HepG2 (cell line): ENCODE results near the gene NCOR2. TPM values are rescaled to one million over a fixed set of nuclear protein-coding genes. Genes with fewer than 3 reads are reported as not detected.

ENCODE experiments used
- AGO1 ChIP-seq: fragments of 200-400 bp; formaldehyde crosslinking; IDR thresholded peaks from 2 replicates; pipeline ENCODE4 v1.6.1; 2017; ENCODE audit warnings: mild to moderate bottlenecking, low read depth, low read length, moderate library complexity; ENCODE audit not compliant: poor library complexity, severe bottlenecking
- ELF3 ChIP-seq: IDR thresholded peaks from 2 replicates; pipeline ENCODE4 v1.6.1; 2016; ENCODE audit warnings: missing genetic modification reagents, missing compliant biosample characterization
- FOXA3 ChIP-seq: IDR thresholded peaks from 2 replicates; pipeline ENCODE4 v1.6.1; 2016; ENCODE audit warnings: missing genetic modification reagents, missing compliant biosample characterization
- HES4 ChIP-seq: sonication (generic); formaldehyde crosslinking; IDR thresholded peaks from 2 replicates; pipeline ENCODE4 v1.9.0; 2021; ENCODE audit warnings: mild to moderate bottlenecking, missing genetic modification reagents, borderline replicate concordance
- MTA1 ChIP-seq: sonication (generic); formaldehyde crosslinking; IDR thresholded peaks from 2 replicates; pipeline ENCODE4 v1.4.0; 2020; ENCODE audit warnings: missing genetic modification reagents, mild to moderate bottlenecking, borderline replicate concordance
- RCOR2 ChIP-seq: IDR thresholded peaks from 2 replicates; pipeline ENCODE4 v1.6.1; 2016; ENCODE audit warnings: missing biosample characterization, missing genetic modification reagents
- RFX3 ChIP-seq: IDR thresholded peaks from 2 replicates; pipeline ENCODE4 v1.6.1; 2016; ENCODE audit warnings: missing biosample characterization, missing genetic modification reagents
- SIN3B ChIP-seq: fragments of 150-350 bp; IDR thresholded peaks from 2 replicates; pipeline ENCODE4 v1.6.1; 2014; ENCODE audit warnings: low read length
- SMC3 ChIP-seq: IDR thresholded peaks from 2 replicates; pipeline ENCODE4 v1.6.1; 2011; ENCODE audit warnings: low read length, improper control_type of control experiment
- ZBTB7B ChIP-seq: sonication (generic); formaldehyde crosslinking; IDR thresholded peaks from 2 replicates; pipeline ENCODE4 v1.4.0; 2020; ENCODE audit warnings: missing genetic modification reagents
- ZFP36L1 ChIP-seq: sonication (generic); formaldehyde crosslinking; IDR thresholded peaks from 2 replicates; pipeline ENCODE4 v1.8.0; 2022; ENCODE audit warnings: mild to moderate bottlenecking, missing genetic modification reagents, moderate library complexity
- ZFP62 ChIP-seq: sonication (generic); formaldehyde crosslinking; IDR thresholded peaks from 2 replicates; pipeline ENCODE4 v1.4.0; 2020; ENCODE audit warnings: missing genetic modification reagents
- ZNF20 ChIP-seq: sonication (generic); formaldehyde crosslinking; IDR thresholded peaks from 2 replicates; pipeline ENCODE4 v1.4.0; 2020; ENCODE audit warnings: mild to moderate bottlenecking, moderate library complexity, missing genetic modification reagents
- ZNF253 ChIP-seq: sonication (generic); formaldehyde crosslinking; IDR thresholded peaks from 2 replicates; pipeline ENCODE4 v1.8.0; 2022; ENCODE audit warnings: mild to moderate bottlenecking, missing genetic modification reagents, borderline replicate concordance
- ZNF282 ChIP-seq: fragments of 450-650 bp; IDR thresholded peaks from 2 replicates; pipeline ENCODE4 v1.6.1; 2018; ENCODE audit not compliant: partially characterized antibody
- ZNF333 ChIP-seq: sonication (generic); formaldehyde crosslinking; IDR thresholded peaks from 2 replicates; pipeline ENCODE4 v1.4.0; 2020; ENCODE audit warnings: mild to moderate bottlenecking, missing genetic modification reagents, borderline replicate concordance
- ZNF335 ChIP-seq: sonication (generic); formaldehyde crosslinking; IDR thresholded peaks from 2 replicates; pipeline ENCODE4 v1.4.0; 2020; ENCODE audit warnings: missing genetic modification reagents
- ZNF367 ChIP-seq: sonication (generic); formaldehyde crosslinking; IDR thresholded peaks from 2 replicates; pipeline ENCODE4 v1.4.0; 2020; ENCODE audit warnings: missing genetic modification reagents, borderline replicate concordance
- ZNF619 ChIP-seq: sonication (generic); formaldehyde crosslinking; IDR thresholded peaks from 2 replicates; pipeline ENCODE4 v1.4.0; 2020; ENCODE audit warnings: mild to moderate bottlenecking, missing genetic modification reagents
- ZSCAN20 ChIP-seq: sonication (generic); formaldehyde crosslinking; IDR thresholded peaks from 2 replicates; pipeline ENCODE4 v1.4.0; 2020; ENCODE audit warnings: missing genetic modification reagents, mild to moderate bottlenecking, borderline replicate concordance
- ZSCAN9 ChIP-seq: IDR thresholded peaks from 2 replicates; pipeline ENCODE4 v1.6.1; 2016; ENCODE audit warnings: borderline replicate concordance
- polyA plus RNA-seq, 8 experiments: library from polyadenylated mRNA; depleted of rRNA in 3 of 8; stranded (reverse) in 7 of 8; unstranded in 1 of 8; fragments of >200 nt; fragmentation: Illumina TruSeq in 4 of 8; extraction: Trizol in 4 of 8; gene quantifications; 2 replicates each; pipeline versions ENCODE4 v1.2.1 to v1.2.3, GENCODE V29; 2011 to 2016; ENCODE audit warnings: low read depth in 4 of 8, missing spikeins in 1 of 8, mixed read lengths in 1 of 8; ENCODE audit not compliant: insufficient read depth in 1 of 8
- total RNA-seq, 5 experiments: library from RNA; depleted of rRNA; stranded (reverse); fragments of >200 nt; fragmentation: Illumina TruSeq; extraction: Trizol; gene quantifications; 2 replicates each; pipeline ENCODE4 v1.2.3, GENCODE V29; 2016; ENCODE audit warnings: low read depth in 1 of 5
- TF ChIP-seq, protein P1 (sequence below): sonication (generic); formaldehyde crosslinking; IDR thresholded peaks from 2 replicates; pipeline ENCODE4 v1.4.0; 2020; ENCODE audit warnings: missing genetic modification reagents, borderline replicate concordance
- TF ChIP-seq, protein P2 (sequence below): sonication (generic); formaldehyde crosslinking; IDR thresholded peaks from 2 replicates; pipeline ENCODE4 v1.8.1; 2023; ENCODE audit warnings: mild to moderate bottlenecking, missing genetic modification reagents
- TF ChIP-seq, protein P3 (sequence below): sonication (generic); formaldehyde crosslinking; IDR thresholded peaks from 2 replicates; pipeline ENCODE4 v1.5.0; 2020; ENCODE audit warnings: missing genetic modification reagents
- TF ChIP-seq, protein P4 (sequence below): sonication (generic); formaldehyde crosslinking; IDR thresholded peaks from 2 replicates; pipeline ENCODE4 v1.4.0; 2020; ENCODE audit warnings: missing genetic modification reagents
- TF ChIP-seq, protein P5 (sequence below): sonication (generic); formaldehyde crosslinking; IDR thresholded peaks from 2 replicates; pipeline ENCODE4 v1.8.0; 2022; ENCODE audit warnings: missing genetic modification reagents, low read depth, mild to moderate bottlenecking, borderline replicate concordance

Gene NCOR2
- total and polyA plus RNA-seq, 2 of the 13 experiments (the other 11 are each of a cell fraction or from before 2014, with no cell fraction given), result 4.5 to 5.7 TPM

DNA sequence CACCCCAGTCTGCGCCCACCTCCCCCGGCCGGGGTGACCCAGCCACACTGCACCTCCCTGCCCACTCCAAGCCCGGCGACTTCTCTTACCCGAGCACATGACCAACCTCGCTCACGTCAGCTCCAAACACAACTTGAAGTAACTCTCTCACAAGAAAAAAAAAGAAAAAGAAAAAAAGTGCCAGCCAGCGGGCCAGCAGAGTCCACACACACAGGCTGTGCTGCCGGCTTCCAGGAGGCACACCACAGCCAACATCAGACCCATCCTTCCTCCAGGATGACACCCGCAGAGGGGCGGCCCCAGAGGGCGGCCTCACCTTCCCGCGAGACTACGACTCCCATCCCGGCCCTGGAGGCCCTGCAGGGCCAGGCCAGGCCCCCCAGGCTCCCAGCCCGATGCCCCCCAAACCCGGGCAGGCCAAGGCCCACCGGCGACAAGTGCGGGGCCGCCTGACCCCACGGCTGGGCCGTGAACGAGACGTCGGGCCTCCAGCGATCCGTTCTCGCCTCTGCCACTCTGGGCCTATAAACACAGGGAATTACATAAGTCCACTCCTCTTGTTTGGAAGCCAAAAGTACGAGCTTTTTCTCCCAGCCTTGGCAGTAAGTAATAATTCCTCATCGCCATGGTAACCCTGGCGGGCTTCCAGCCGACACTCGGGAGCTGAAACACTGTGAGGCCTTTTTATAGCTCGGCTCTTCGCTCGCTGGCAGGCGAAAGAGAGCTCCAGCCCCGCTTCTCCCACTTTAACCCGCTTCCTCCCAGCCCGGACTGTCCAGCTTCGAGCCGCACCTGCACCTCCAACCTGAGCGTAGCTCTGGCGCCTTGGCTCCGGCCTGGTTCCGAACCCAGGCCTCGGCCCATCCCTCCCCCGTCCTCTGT lies 49.1 kb downstream of the NCOR2 start (continued):
- TF ChIP-seq, protein P1, sequence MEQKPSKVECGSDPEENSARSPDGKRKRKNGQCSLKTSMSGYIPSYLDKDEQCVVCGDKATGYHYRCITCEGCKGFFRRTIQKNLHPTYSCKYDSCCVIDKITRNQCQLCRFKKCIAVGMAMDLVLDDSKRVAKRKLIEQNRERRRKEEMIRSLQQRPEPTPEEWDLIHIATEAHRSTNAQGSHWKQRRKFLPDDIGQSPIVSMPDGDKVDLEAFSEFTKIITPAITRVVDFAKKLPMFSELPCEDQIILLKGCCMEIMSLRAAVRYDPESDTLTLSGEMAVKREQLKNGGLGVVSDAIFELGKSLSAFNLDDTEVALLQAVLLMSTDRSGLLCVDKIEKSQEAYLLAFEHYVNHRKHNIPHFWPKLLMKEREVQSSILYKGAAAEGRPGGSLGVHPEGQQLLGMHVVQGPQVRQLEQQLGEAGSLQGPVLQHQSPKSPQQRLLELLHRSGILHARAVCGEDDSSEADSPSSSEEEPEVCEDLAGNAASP (CRISPR knock-in tag), result no peak
- TF ChIP-seq RCOR2 (CRISPR knock-in tag) (0 out of 2 replicates have a peak, but pooled peaks have one; percentile 31), ZSCAN9 (CRISPR knock-in tag) (peak; percentile 41; the same call in 1 of the 2 replicates), ZBTB7B (CRISPR knock-in tag) (peak; percentile 83), ELF3 (CRISPR knock-in tag) (0 out of 2 replicates have a peak, but pooled peaks have one; percentile 12), ZFP36L1 (CRISPR knock-in tag) (no peak), ZNF20 (CRISPR knock-in tag) (no peak), ZNF282 (no peak), RFX3 (CRISPR knock-in tag) (peak; percentile 82), ZNF367 (CRISPR knock-in tag) (peak; percentile 84), HES4 (CRISPR knock-in tag) (no peak), ZSCAN20 (CRISPR knock-in tag) (peak; percentile 68), ZNF253 (CRISPR knock-in tag) (no peak), AGO1 (peak; percentile 33), MTA1 (CRISPR knock-in tag) (peak; percentile 56; the same call in 1 of the 2 replicates), FOXA3 (CRISPR knock-in tag) (no peak), ZNF619 (CRISPR knock-in tag) (no peak), ZNF335 (CRISPR knock-in tag) (0 out of 2 replicates have a peak, but pooled peaks have one; percentile 26), SIN3B (no peak), ZFP62 (CRISPR knock-in tag) (no peak), ZNF333 (CRISPR knock-in tag) (no peak), SMC3 (no peak)
- TF ChIP-seq, protein P2, sequence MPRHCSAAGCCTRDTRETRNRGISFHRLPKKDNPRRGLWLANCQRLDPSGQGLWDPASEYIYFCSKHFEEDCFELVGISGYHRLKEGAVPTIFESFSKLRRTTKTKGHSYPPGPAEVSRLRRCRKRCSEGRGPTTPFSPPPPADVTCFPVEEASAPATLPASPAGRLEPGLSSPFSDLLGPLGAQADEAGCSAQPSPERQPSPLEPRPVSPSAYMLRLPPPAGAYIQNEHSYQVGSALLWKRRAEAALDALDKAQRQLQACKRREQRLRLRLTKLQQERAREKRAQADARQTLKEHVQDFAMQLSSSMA (CRISPR knock-in tag), result 0 out of 2 replicates have a peak, but pooled peaks have one; percentile 44
- TF ChIP-seq, protein P3, sequence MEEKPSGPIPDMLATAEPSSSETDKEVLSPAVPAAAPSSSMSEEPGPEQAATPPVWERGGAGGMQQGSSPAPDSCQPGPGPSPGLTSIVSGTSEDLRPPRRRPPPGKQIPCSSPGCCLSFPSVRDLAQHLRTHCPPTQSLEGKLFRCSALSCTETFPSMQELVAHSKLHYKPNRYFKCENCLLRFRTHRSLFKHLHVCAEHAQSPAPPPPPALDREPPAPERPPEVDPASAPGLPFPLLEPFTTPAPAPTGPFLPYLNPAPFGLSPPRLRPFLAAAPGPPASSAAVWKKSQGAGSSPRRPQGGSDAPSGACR (CRISPR knock-in tag), result peak; percentile 68
- TF ChIP-seq, protein P4, sequence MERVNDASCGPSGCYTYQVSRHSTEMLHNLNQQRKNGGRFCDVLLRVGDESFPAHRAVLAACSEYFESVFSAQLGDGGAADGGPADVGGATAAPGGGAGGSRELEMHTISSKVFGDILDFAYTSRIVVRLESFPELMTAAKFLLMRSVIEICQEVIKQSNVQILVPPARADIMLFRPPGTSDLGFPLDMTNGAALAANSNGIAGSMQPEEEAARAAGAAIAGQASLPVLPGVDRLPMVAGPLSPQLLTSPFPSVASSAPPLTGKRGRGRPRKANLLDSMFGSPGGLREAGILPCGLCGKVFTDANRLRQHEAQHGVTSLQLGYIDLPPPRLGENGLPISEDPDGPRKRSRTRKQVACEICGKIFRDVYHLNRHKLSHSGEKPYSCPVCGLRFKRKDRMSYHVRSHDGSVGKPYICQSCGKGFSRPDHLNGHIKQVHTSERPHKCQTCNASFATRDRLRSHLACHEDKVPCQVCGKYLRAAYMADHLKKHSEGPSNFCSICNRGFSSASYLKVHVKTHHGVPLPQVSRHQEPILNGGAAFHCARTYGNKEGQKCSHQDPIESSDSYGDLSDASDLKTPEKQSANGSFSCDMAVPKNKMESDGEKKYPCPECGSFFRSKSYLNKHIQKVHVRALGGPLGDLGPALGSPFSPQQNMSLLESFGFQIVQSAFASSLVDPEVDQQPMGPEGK (CRISPR knock-in tag), result peak; percentile 72
- TF ChIP-seq, protein P5, sequence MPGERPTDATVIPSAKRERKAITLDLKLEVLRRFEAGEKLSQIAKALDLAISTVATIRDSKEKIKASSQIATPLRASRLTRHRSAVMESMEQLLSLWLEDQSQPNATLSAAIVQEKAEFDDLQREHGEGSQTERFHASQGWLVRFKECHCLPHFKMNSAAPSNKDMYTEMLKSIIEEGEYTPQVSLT (CRISPR knock-in tag), result no peak
